ENCODE results near the gene UQCRQ. TPM values are rescaled to one million over a fixed set of nuclear protein-coding genes. Genes with fewer than 3 reads are reported as not detected.

The UQCRQ gene
- total RNA-seq, 1 donor from 2014 or later = 271 TPM

GRCh38 chr5:132830436-132831094, 35.9 kb upstream of the UQCRQ start, which contains the start of gene SHROOM1:
SHROOM1 (minus strand) TSS chr5:132830647; CDS start chr5:132826140, 4,507 bp downstream.
- Histone ChIP-seq H3K27ac (peak within 1 kb of the TSS; percentile 93), H3K36me3 (peaks cover 4% of the 10 kb centered on the region), H3K4me3 (peak within 1 kb of the TSS; percentile 86), H3K27me3 (ENCODE audit: low read depth) (no peaks in the 10 kb centered on the region), H3K9me3 (no peaks in the 10 kb centered on the region), H3K4me1 (peaks cover 50% of the 10 kb centered on the region)
- no peak for TF ChIP-seq CTCF (IDR thresholded peaks at IDR 0.05)
- DNase-seq (peak; percentile 85), ATAC-seq (peak; percentile 90 to 93)
- intact Hi-C loops (cut with DNase I) = no loop called here

- Histone ChIP-seq H3K36me3 (no peaks in the 10 kb centered on the region), H3K9me3 (no peaks in the 10 kb centered on the region), H3K4me1 (peaks cover 43% of the 10 kb centered on the region), H3K27ac (peak overlapping the region; percentile 93), H3K4me3 (peak overlapping the region; percentile 86), H3K27me3 (ENCODE audit: low read depth) (no peaks in the 10 kb centered on the region)
- ATAC-seq (no peak), DNase-seq (no peak)
- no peak for TF ChIP-seq CTCF (IDR thresholded peaks at IDR 0.05)
- intact Hi-C loops (cut with DNase I) = no loop called here
Measured at GRCh38 chr5:132831095-132831860, 35.2 kb upstream of the UQCRQ start.

- no peaks in the 10 kb centered on the region for H3K36me3 ChIP-seq
- no peak for ATAC-seq
- no peaks in the 10 kb centered on the region for H3K27me3 ChIP-seq (ENCODE audit: low read depth)
- H3K27ac ChIP-seq = no peak overlapping the region
- no peak for TF ChIP-seq CTCF (IDR thresholded peaks at IDR 0.05)
- no peak for DNase-seq
- intact Hi-C loops (cut with DNase I) = no loop called here
- H3K9me3 ChIP-seq = no peaks in the 10 kb centered on the region
- H3K4me3 ChIP-seq = no peak overlapping the region
- peaks cover 30% of the 10 kb centered on the region for H3K4me1 ChIP-seq
Measured at GRCh38 chr5:132832612-132833011, 33.8 kb upstream of the UQCRQ start.

- H3K36me3 ChIP-seq = no peaks in the 10 kb centered on the region
- no peaks in the 10 kb centered on the region for H3K9me3 ChIP-seq
- intact Hi-C loops (cut with DNase I) = no loop called here
- H3K27ac ChIP-seq = no peak overlapping the region
- no peaks in the 10 kb centered on the region for H3K27me3 ChIP-seq (ENCODE audit: low read depth)
- H3K4me1 ChIP-seq = peaks cover 22% of the 10 kb centered on the region
- TF ChIP-seq CTCF (IDR thresholded peaks at IDR 0.05) = no peak
- no peak for ATAC-seq
- DNase-seq = no peak
- H3K4me3 ChIP-seq = no peak overlapping the region
Measured at GRCh38 chr5:132834057-132834456, 32.4 kb upstream of the UQCRQ start.

GRCh38 chr5:132836852-132837251, 29.6 kb upstream of the UQCRQ start:
- no peak for TF ChIP-seq CTCF (IDR thresholded peaks at IDR 0.05)
- Histone ChIP-seq H3K9me3 (no peaks in the 10 kb centered on the region), H3K4me1 (peaks cover 23% of the 10 kb centered on the region), H3K36me3 (no peaks in the 10 kb centered on the region), H3K4me3 (no peak overlapping the region), H3K27me3 (ENCODE audit: low read depth) (no peaks in the 10 kb centered on the region), H3K27ac (no peak overlapping the region)
- intact Hi-C loops (cut with DNase I) = no loop called here
- DNase-seq (no peak), ATAC-seq (no peak)

Data from lower lobe of right lung (tissue), 2 donors.